Right cardiac atrium (tissue), 5 donors: ENCODE data around the gene OR6C3. TPM values are rescaled to one million over a fixed set of nuclear protein-coding genes. Genes with fewer than 3 reads are reported as not detected.
"Not testable (repeated sequence)": the region's sequence is repeated elsewhere in the genome, so short reads cannot be mapped to it uniquely, and the experiment has no call there.

Source experiments
- ATAC-seq, 2 donors: fragments of 200-7000 bp; cut with Tn5 transposase; one replicate each; pipeline versions ENCODE4 v1.8.0 to v1.9.1; 2020; ENCODE audit warnings: moderate library complexity in 2 of 2, mild to moderate bottlenecking in 1 of 2
- DNase-seq, 3 donors: peaks; one replicate each; pipeline ENCODE4 v3.0.0-alpha.2; 2020
- H3K27ac ChIP-seq: one replicate; pipeline ENCODE4 v1.5.1; 2013; ENCODE audit warnings: mild to moderate bottlenecking, low read length, control low read depth, moderate library complexity
- H3K27me3 ChIP-seq: one replicate; pipeline ENCODE4 v1.6.1; 2013; ENCODE audit not compliant: control insufficient read depth, insufficient read depth
- H3K4me1 ChIP-seq: one replicate; pipeline ENCODE4 v1.6.1; 2013; ENCODE audit warnings: low read length; ENCODE audit not compliant: control insufficient read depth, insufficient read depth
- H3K4me3 ChIP-seq: one replicate; pipeline ENCODE4 v1.5.1; 2013; ENCODE audit warnings: low read length, control low read depth
- H3K9me3 ChIP-seq: one replicate; pipeline ENCODE4 v1.6.1; 2013; ENCODE audit warnings: low read length; ENCODE audit not compliant: control insufficient read depth
- WGBS: extraction: QIAGEN DNeasy Blood & Tissue Kit; methylation state at CpG from one replicate; pipeline ENCODE4 v1.1.7; 2013; 5-methylcytosine and 5-hydroxymethylcytosine counted together
- intact Hi-C, 4 donors: fragments of 100-400 bp; cut with DNase I; formaldehyde crosslinking; loops; one replicate each; pipeline versions ENCODE4 v1.11.0 to v1.14.0; 2022 to 2023
- long read RNA-seq, 4 donors: library from polyadenylated mRNA; unstranded; transcript quantifications; one replicate each; pipeline ENCODE4 v2.0.0, GENCODE V29; 2020 to 2021
- polyA plus RNA-seq: library from polyadenylated mRNA; stranded (reverse); fragments of 200-250 nt; gene quantifications from one replicate; pipeline ENCODE4 v1.2.3, GENCODE V29; 2013
- total RNA-seq, 4 donors: library from RNA; stranded (reverse); fragmentation: NEBNext Ultra II Directional; extraction: Animal tissue kit (Norgen Biotek cat#: 25700); gene quantifications; one replicate each; pipeline ENCODE4 v1.2.1, GENCODE V29; 2021
- donor health status: healthy with polysubstance abuse.
- donor health status: DM: no; HTN: yes; CAD: no.
- donor health status: DM: no; HTN: no; CAD: no.
- donor health status: DM: no; HTN: yes; CAD: no; lungs with severe emphysema.
- donor health status: DM: yes; HTN: yes; CAD: no.

OR6C3 gene
- total RNA-seq: not detected
- not detected for polyA plus RNA-seq
- long read RNA-seq, donor 1: 0 reads
- long read RNA-seq, donor 2: 0 reads
- long read RNA-seq, donor 3: 0 reads
- long read RNA-seq, donor 4: 0 reads

GRCh38 chr12:55330446-55330845, at the start of gene OR6C3:
Gene OR6C3 (plus strand): TSS chr12:55330746. CDS start chr12:55331701, 955 bp downstream.
- H3K27ac ChIP-seq: no peak within 1 kb of the TSS
- no peak within 1 kb of the TSS for H3K4me3 ChIP-seq
- 91% methylated on average over 1 of the region's 1 CpG for WGBS
- no peaks in the 10 kb centered on the region for H3K4me1 ChIP-seq
- no peak for DNase-seq
- intact Hi-C loops: no loop called here
- no peak for ATAC-seq
- H3K27me3 ChIP-seq: no peaks in the 10 kb centered on the region
- H3K9me3 ChIP-seq: no peaks in the 10 kb centered on the region

DNA sequence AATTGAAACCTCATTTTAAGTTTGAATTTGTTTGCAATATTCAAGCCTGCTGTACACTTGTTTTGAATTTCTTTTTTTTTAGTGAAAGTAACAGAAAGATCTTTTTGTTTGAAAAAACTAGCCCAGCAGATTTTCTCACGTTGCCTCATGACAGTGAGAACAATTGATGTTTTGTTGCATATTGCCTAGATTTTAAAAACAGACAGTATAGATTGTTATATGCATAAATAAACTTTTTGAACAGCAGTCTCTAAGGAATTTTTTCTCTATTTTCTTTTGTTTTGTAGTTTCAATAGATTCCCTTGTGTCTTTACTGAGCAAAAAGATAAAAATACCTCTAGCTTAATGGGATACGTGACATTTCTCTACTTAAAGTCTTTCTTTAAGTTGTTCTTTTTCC, 49.6 kb upstream of the OR6C3 start:
- Histone ChIP-seq H3K4me1 (no peaks in the 10 kb centered on the region), H3K27me3 (no peaks in the 10 kb centered on the region), H3K27ac (no peak overlapping the region), H3K4me3 (no peak overlapping the region), H3K9me3 (no peaks in the 10 kb centered on the region)
- DNase-seq (no peak), ATAC-seq (no peak)
- 52% methylated on average over 2 of the region's 2 CpGs for WGBS
- intact Hi-C loops: no loop called here

GRCh38 chr12:55289999-55290398, 40.5 kb upstream of the OR6C3 start:
- intact Hi-C loops: no loop called here
- DNase-seq (no peak), ATAC-seq (no peak)
- Histone ChIP-seq H3K27ac (no peak overlapping the region), H3K27me3 (no peaks in the 10 kb centered on the region), H3K9me3 (no peaks in the 10 kb centered on the region), H3K4me1 (no peaks in the 10 kb centered on the region), H3K4me3 (no peak overlapping the region)
- WGBS: 40% methylated on average over 2 of the region's 2 CpGs

GRCh38 chr12:55296469-55296868, 34.1 kb upstream of the OR6C3 start, which contains the start of gene OR6C6:
Gene OR6C6 (minus strand): TSS chr12:55296569. CDS start chr12:55295232, 1,337 bp downstream.
- H3K4me3 ChIP-seq: no peak within 1 kb of the TSS
- ATAC-seq: no peak
- intact Hi-C loops: no loop called here

GRCh38 chr12:55314043-55314442, 16.5 kb upstream of the OR6C3 start, which contains the start of gene OR6C1:
Gene OR6C1 (plus strand): TSS chr12:55314343. CDS start chr12:55320600, 6,257 bp downstream.
- Histone ChIP-seq H3K9me3 (no peaks in the 10 kb centered on the region), H3K27ac (no peak within 1 kb of the TSS), H3K4me3 (no peak within 1 kb of the TSS), H3K27me3 (no peaks in the 10 kb centered on the region), H3K4me1 (no peaks in the 10 kb centered on the region)
- 77% methylated on average over 2 of the region's 2 CpGs for WGBS
- DNase-seq (no peak), ATAC-seq (no peak)
- intact Hi-C loops: no loop called here

More at GRCh38 chr12:55296469-55296868, 34.1 kb upstream of the OR6C3 start, which contains the start of gene OR6C6:
- Histone ChIP-seq H3K27me3 (no peaks in the 10 kb centered on the region), H3K9me3 (no peaks in the 10 kb centered on the region), H3K27ac (no peak within 1 kb of the TSS), H3K4me1 (no peaks in the 10 kb centered on the region)
- DNase-seq: no peak
- 80% methylated on average over 2 of the region's 2 CpGs for WGBS

GRCh38 chr12:55320201-55320600, 10.3 kb upstream of the OR6C3 start:
- DNase-seq: no peak

GRCh38 chr12:55325801-55326200, 4.7 kb upstream of the OR6C3 start:
- H3K27ac ChIP-seq: not testable (repeated sequence)

More at GRCh38 chr12:55320201-55320600, 10.3 kb upstream of the OR6C3 start:
- Histone ChIP-seq H3K27me3 (no peaks in the 10 kb centered on the region), H3K9me3 (no peaks in the 10 kb centered on the region), H3K4me1 (no peaks in the 10 kb centered on the region), H3K4me3 (no peak overlapping the region), H3K27ac (no peak overlapping the region)
- 79% methylated on average over 4 of the region's 4 CpGs for WGBS
- intact Hi-C loops: no loop called here
- ATAC-seq: no peak

GRCh38 chr12:55336002-55336401, 5.5 kb downstream of the OR6C3 start:
- no peak for DNase-seq
- no peak for ATAC-seq
- Histone ChIP-seq H3K27ac (no peak overlapping the region), H3K4me3 (no peak overlapping the region), H3K27me3 (no peaks in the 10 kb centered on the region), H3K9me3 (no peaks in the 10 kb centered on the region), H3K4me1 (no peaks in the 10 kb centered on the region)
- WGBS: 86% methylated on average over 10 of the region's 10 CpGs
- intact Hi-C loops: no loop called here

More at GRCh38 chr12:55325801-55326200, 4.7 kb upstream of the OR6C3 start:
- WGBS: 92% methylated on average over 6 of the region's 6 CpGs
- H3K4me1 ChIP-seq, ATAC-seq, H3K9me3 ChIP-seq, intact Hi-C loops, DNase-seq, H3K27me3 ChIP-seq, H3K4me3 ChIP-seq: not testable (repeated sequence)

GRCh38 chr12:55355338-55355737, 24.8 kb downstream of the OR6C3 start:
- H3K9me3 ChIP-seq, ATAC-seq, H3K27me3 ChIP-seq, H3K4me3 ChIP-seq, H3K27ac ChIP-seq, DNase-seq, intact Hi-C loops, H3K4me1 ChIP-seq: not testable (repeated sequence)
- 57% methylated on average over 4 of the region's 4 CpGs for WGBS

DNA sequence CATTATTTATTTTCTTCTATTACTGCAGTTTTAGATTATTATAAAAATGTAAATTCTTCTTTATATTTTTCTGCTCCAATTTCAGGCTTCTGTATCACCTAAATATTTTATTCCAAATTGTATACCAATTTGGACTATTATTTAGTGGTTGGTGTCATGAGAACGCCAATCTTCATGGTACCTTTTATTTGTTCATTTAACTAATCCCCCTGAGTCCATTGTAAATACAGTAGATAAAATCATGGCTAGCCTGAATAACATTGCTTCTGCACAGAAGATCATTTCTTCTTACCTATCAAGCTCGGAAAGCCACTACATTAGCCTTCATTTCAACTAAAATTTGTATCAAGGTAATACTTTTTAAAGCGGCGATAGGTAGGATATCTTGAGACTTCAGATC, 32.1 kb downstream of the OR6C3 start, which contains the start of gene OR6C75:
OR6C75 (plus strand) TSS at position 301 of the 400 bp plus-strand sequence. CDS start 2,136 bp downstream, outside the sequence.
- H3K27me3 ChIP-seq: no peaks in the 10 kb centered on the region
- DNase-seq (no peak), ATAC-seq (no peak)
- H3K27ac ChIP-seq: no peak within 1 kb of the TSS
- no peak within 1 kb of the TSS for H3K4me3 ChIP-seq
- H3K9me3 ChIP-seq: no peaks in the 10 kb centered on the region
- WGBS: 86% methylated on average over 4 of the region's 4 CpGs
- intact Hi-C loops: no loop called here
- no peaks in the 10 kb centered on the region for H3K4me1 ChIP-seq

- WGBS: 65% methylated on average over 3 of the region's 3 CpGs
- Histone ChIP-seq H3K4me1 (no peaks in the 10 kb centered on the region), H3K4me3 (no peak overlapping the region), H3K9me3 (no peaks in the 10 kb centered on the region), H3K27ac (no peak overlapping the region), H3K27me3 (no peaks in the 10 kb centered on the region)
- DNase-seq: no peak
- ATAC-seq: no peak
- intact Hi-C loops: no loop called here
Measured at GRCh38 chr12:55365086-55365485, 34.5 kb downstream of the OR6C3 start.

GRCh38 chr12:55372521-55372920, 42.0 kb downstream of the OR6C3 start:
- Histone ChIP-seq H3K9me3 (no peaks in the 10 kb centered on the region), H3K4me3 (no peak overlapping the region), H3K27ac (no peak overlapping the region), H3K27me3 (no peaks in the 10 kb centered on the region), H3K4me1 (no peaks in the 10 kb centered on the region)
- ATAC-seq (no peak), DNase-seq (no peak)
- 69% methylated on average over 4 of the region's 4 CpGs for WGBS
- intact Hi-C loops: no loop called here
